ENCODE data around the gene MUC12.

- TF ChIP-seq CTCF (IDR thresholded peaks at IDR 0.05) (no peak), POLR2A (IDR thresholded peaks at IDR 0.05) (no peak)
These were observed 39.6 kb upstream of the MUC12 start for GRCh38 chr7:100929808-100930174.

Measured in thyroid gland (tissue), 4 donors.